Fibroblast of the aortic adventitia (primary cell): Measurements from ENCODE around the gene KDM4D. TPM values are rescaled to one million over a fixed set of nuclear protein-coding genes. Genes with fewer than 3 reads are reported as not detected.
"Not testable (repeated sequence)": the region's sequence is repeated elsewhere in the genome, so short reads cannot be mapped to it uniquely, and the experiment has no call there.

Experiments
- DNase-seq: peaks from one replicate; pipeline ENCODE4 v3.0.0-alpha.2; 2010; ENCODE audit warnings: low read depth
- H3K4me3 ChIP-seq: 2 replicates; pipeline ENCODE4 v1.5.1; 2011; ENCODE audit warnings: low read depth, mild to moderate bottlenecking, control low read depth, low read length, moderate library complexity
- CTCF ChIP-seq: IDR thresholded peaks from 2 replicates; pipeline ENCODE4 v1.5.1; 2011; ENCODE audit warnings: mild to moderate bottlenecking, low read length, control low read depth, inconsistent platforms; ENCODE audit not compliant: insufficient read depth
- total RNA-seq: library from RNA; depleted of rRNA; stranded (reverse); fragments of >200 nt; gene quantifications from 2 replicates; pipeline ENCODE4 v1.2.3, GENCODE V29; 2012; ENCODE audit warnings: low replicate concordance

The KDM4D gene
- total RNA-seq, 1 donor, result 1.1 TPM

GRCh38 chr11:95024958-95025357 lies 51.4 kb downstream of the KDM4D start, which contains the start of gene KDM4E:
Gene KDM4E, plus strand, starts transcription at chr11:95025258. Its CDS starts 300 bp downstream, at chr11:95025558.
- TF ChIP-seq CTCF, result no peak
- no peak for DNase-seq
- H3K4me3 ChIP-seq, result no peak within 1 kb of the TSS

- DNase-seq, H3K4me3 ChIP-seq: not testable (repeated sequence)
Measured at GRCh38 chr11:95025594-95025993, 52.1 kb downstream of the KDM4D start.

- no peak overlapping the region for H3K4me3 ChIP-seq
- no peak for TF ChIP-seq CTCF
- no peak for DNase-seq
Measured at GRCh38 chr11:95028357-95028756, 54.8 kb downstream of the KDM4D start.

GRCh38 chr11:95033051-95033450 lies 59.5 kb downstream of the KDM4D start:
- no peak for DNase-seq
- H3K4me3 ChIP-seq, result no peak overlapping the region
- TF ChIP-seq CTCF, result no peak

GRCh38 chr11:95035316-95035715 lies 61.8 kb downstream of the KDM4D start:
- no peak for TF ChIP-seq CTCF
- H3K4me3 ChIP-seq, result no peak overlapping the region
- no peak for DNase-seq

GRCh38 chr11:95037356-95038035 lies 64.0 kb downstream of the KDM4D start:
- H3K4me3 ChIP-seq, result peak overlapping the region; percentile 11
- DNase-seq, result not testable (repeated sequence)

- TF ChIP-seq CTCF, result no peak
- H3K4me3 ChIP-seq, result no peak overlapping the region
Measured at GRCh38 chr11:95042239-95042638, 68.7 kb downstream of the KDM4D start.

GRCh38 chr11:95042906-95043305 lies 69.4 kb downstream of the KDM4D start:
- no peak for DNase-seq
- TF ChIP-seq CTCF, result no peak
- no peak overlapping the region for H3K4me3 ChIP-seq

More at GRCh38 chr11:95042239-95042638, 68.7 kb downstream of the KDM4D start:
- DNase-seq, result no peak
